ENCODE measurements around the gene HINFP. TPM values are rescaled to one million over a fixed set of nuclear protein-coding genes. Genes with fewer than 3 reads are reported as not detected.

HINFP gene
- total and polyA plus RNA-seq, 9 of the 15 experiments (the other 6 are each of a cell fraction or from before 2014, with no cell fraction given) = 13.8 to 34.1 (median 22.5) TPM

GRCh38 chr11:119092880-119093842 is 28.2 kb upstream of the HINFP start (continued):
- TF ChIP-seq, protein P1, sequence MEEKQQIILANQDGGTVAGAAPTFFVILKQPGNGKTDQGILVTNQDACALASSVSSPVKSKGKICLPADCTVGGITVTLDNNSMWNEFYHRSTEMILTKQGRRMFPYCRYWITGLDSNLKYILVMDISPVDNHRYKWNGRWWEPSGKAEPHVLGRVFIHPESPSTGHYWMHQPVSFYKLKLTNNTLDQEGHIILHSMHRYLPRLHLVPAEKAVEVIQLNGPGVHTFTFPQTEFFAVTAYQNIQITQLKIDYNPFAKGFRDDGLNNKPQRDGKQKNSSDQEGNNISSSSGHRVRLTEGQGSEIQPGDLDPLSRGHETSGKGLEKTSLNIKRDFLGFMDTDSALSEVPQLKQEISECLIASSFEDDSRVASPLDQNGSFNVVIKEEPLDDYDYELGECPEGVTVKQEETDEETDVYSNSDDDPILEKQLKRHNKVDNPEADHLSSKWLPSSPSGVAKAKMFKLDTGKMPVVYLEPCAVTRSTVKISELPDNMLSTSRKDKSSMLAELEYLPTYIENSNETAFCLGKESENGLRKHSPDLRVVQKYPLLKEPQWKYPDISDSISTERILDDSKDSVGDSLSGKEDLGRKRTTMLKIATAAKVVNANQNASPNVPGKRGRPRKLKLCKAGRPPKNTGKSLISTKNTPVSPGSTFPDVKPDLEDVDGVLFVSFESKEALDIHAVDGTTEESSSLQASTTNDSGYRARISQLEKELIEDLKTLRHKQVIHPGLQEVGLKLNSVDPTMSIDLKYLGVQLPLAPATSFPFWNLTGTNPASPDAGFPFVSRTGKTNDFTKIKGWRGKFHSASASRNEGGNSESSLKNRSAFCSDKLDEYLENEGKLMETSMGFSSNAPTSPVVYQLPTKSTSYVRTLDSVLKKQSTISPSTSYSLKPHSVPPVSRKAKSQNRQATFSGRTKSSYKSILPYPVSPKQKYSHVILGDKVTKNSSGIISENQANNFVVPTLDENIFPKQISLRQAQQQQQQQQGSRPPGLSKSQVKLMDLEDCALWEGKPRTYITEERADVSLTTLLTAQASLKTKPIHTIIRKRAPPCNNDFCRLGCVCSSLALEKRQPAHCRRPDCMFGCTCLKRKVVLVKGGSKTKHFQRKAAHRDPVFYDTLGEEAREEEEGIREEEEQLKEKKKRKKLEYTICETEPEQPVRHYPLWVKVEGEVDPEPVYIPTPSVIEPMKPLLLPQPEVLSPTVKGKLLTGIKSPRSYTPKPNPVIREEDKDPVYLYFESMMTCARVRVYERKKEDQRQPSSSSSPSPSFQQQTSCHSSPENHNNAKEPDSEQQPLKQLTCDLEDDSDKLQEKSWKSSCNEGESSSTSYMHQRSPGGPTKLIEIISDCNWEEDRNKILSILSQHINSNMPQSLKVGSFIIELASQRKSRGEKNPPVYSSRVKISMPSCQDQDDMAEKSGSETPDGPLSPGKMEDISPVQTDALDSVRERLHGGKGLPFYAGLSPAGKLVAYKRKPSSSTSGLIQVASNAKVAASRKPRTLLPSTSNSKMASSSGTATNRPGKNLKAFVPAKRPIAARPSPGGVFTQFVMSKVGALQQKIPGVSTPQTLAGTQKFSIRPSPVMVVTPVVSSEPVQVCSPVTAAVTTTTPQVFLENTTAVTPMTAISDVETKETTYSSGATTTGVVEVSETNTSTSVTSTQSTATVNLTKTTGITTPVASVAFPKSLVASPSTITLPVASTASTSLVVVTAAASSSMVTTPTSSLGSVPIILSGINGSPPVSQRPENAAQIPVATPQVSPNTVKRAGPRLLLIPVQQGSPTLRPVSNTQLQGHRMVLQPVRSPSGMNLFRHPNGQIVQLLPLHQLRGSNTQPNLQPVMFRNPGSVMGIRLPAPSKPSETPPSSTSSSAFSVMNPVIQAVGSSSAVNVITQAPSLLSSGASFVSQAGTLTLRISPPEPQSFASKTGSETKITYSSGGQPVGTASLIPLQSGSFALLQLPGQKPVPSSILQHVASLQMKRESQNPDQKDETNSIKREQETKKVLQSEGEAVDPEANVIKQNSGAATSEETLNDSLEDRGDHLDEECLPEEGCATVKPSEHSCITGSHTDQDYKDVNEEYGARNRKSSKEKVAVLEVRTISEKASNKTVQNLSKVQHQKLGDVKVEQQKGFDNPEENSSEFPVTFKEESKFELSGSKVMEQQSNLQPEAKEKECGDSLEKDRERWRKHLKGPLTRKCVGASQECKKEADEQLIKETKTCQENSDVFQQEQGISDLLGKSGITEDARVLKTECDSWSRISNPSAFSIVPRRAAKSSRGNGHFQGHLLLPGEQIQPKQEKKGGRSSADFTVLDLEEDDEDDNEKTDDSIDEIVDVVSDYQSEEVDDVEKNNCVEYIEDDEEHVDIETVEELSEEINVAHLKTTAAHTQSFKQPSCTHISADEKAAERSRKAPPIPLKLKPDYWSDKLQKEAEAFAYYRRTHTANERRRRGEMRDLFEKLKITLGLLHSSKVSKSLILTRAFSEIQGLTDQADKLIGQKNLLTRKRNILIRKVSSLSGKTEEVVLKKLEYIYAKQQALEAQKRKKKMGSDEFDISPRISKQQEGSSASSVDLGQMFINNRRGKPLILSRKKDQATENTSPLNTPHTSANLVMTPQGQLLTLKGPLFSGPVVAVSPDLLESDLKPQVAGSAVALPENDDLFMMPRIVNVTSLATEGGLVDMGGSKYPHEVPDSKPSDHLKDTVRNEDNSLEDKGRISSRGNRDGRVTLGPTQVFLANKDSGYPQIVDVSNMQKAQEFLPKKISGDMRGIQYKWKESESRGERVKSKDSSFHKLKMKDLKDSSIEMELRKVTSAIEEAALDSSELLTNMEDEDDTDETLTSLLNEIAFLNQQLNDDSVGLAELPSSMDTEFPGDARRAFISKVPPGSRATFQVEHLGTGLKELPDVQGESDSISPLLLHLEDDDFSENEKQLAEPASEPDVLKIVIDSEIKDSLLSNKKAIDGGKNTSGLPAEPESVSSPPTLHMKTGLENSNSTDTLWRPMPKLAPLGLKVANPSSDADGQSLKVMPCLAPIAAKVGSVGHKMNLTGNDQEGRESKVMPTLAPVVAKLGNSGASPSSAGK (IDR thresholded peaks at IDR 0.05) = 0 out of 2 replicates have a peak, but pooled peaks have one; percentile 11
- TF ChIP-seq SPI1 (IDR thresholded peaks at IDR 0.05; ENCODE audit: borderline replicate concordance, low read depth, low read length) (no peak), LCOR (CRISPR knock-in tag; IDR thresholded peaks at IDR 0.05) (peak; percentile 26; the same call in 1 of the 2 replicates), ZNF134 (CRISPR knock-in tag; conservative IDR thresholded peaks at IDR 0.05) (no peak), SP1 (CRISPR knock-in tag; IDR thresholded peaks at IDR 0.05) (0 out of 2 replicates have a peak, but pooled peaks have one; percentile 39), SNRNP70 (optimal IDR thresholded peaks at IDR 0.05; ENCODE audit: low read depth, low read length) (peak; percentile 69), L3MBTL2 (IDR thresholded peaks at IDR 0.05) (peak; percentile 47; the same call in 1 of the 2 replicates), POLR2A (conservative IDR thresholded peaks at IDR 0.05) (peak; percentile 55), ZNF274 (IDR thresholded peaks at IDR 0.05; ENCODE audit: borderline replicate concordance, low read depth, low read length) (no peak), HDAC3 (IDR thresholded peaks at IDR 0.05; ENCODE audit: borderline replicate concordance, partially characterized antibody) (peak; percentile 40), SP2 (IDR thresholded peaks at IDR 0.05; ENCODE audit: extremely low read depth, low read depth, low read length, poor library complexity, severe bottlenecking) (no peak)
- TF ChIP-seq, protein P2, sequence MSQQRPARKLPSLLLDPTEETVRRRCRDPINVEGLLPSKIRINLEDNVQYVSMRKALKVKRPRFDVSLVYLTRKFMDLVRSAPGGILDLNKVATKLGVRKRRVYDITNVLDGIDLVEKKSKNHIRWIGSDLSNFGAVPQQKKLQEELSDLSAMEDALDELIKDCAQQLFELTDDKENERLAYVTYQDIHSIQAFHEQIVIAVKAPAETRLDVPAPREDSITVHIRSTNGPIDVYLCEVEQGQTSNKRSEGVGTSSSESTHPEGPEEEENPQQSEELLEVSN (IDR thresholded peaks at IDR 0.05; ENCODE audit: borderline replicate concordance in 1 of 2, extremely low read depth in 1 of 2, insufficient read depth in 1 of 2, insufficient read length in 1 of 2, low read depth in 1 of 2, low read length in 1 of 2, poor library complexity in 1 of 2, severe bottlenecking in 1 of 2) = peak; percentile 48 to 59
- TF ChIP-seq, protein P3, sequence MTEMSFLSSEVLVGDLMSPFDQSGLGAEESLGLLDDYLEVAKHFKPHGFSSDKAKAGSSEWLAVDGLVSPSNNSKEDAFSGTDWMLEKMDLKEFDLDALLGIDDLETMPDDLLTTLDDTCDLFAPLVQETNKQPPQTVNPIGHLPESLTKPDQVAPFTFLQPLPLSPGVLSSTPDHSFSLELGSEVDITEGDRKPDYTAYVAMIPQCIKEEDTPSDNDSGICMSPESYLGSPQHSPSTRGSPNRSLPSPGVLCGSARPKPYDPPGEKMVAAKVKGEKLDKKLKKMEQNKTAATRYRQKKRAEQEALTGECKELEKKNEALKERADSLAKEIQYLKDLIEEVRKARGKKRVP (CRISPR knock-in tag; IDR thresholded peaks at IDR 0.05) = peak; percentile 38; the same call in 1 of the 2 replicates
